Left renal cortex interstitium (tissue), 4 donors: ENCODE measurements around the gene ELOVL7. TPM values are rescaled to one million over a fixed set of nuclear protein-coding genes. Genes with fewer than 3 reads are reported as not detected.
A peak's percentile ranks its signal among the peaks of the same experiment; 100 is the strongest.
"Not testable (repeated sequence)": the region's sequence is repeated elsewhere in the genome, so short reads cannot be mapped to it uniquely, and the experiment has no call there.

ENCODE experiments used
- DNase-seq, 4 donors: peaks; one replicate each; pipeline ENCODE4 v3.0.0-alpha.2; 2013; ENCODE audit warnings: low read depth in 4 of 4, low spot score in 2 of 4, missing footprints in 1 of 4
- polyA plus RNA-seq, 4 donors: library from polyadenylated mRNA; unstranded; fragments of 120-200 nt; gene quantifications; one replicate each; pipeline ENCODE4 v1.2.1, GENCODE V29; 2013; ENCODE audit not compliant: insufficient read length in 4 of 4

ELOVL7 gene
- polyA plus RNA-seq: 10 to 100 TPM; 12.9 to 20.8 (median 17.0) TPM

- peak; percentile 23 to 59 (median 54) for DNase-seq
Observed at GRCh38 chr5:60843936-60844905, at the start of gene ELOVL7. Gene ELOVL7, minus strand, starts transcription at chr5:60844269. Its CDS starts 56,872 bp downstream, at chr5:60787397.

GRCh38 chr5:60893521-60893920 lies 49.5 kb upstream of the ELOVL7 start:
- no peak for DNase-seq

GRCh38 chr5:60891667-60892066 lies 47.6 kb upstream of the ELOVL7 start:
- no peak for DNase-seq

GRCh38 chr5:60888359-60889061 lies 44.4 kb upstream of the ELOVL7 start:
- DNase-seq: no peak

GRCh38 chr5:60887746-60888145 lies 43.7 kb upstream of the ELOVL7 start:
- no peak for DNase-seq

- no peak for DNase-seq
Observed at GRCh38 chr5:60887096-60887495, 43.0 kb upstream of the ELOVL7 start.

- no peak for DNase-seq
Observed at GRCh38 chr5:60886158-60886557, 42.1 kb upstream of the ELOVL7 start.

- DNase-seq: no peak
Observed at GRCh38 chr5:60883229-60883628, 39.2 kb upstream of the ELOVL7 start.

- no peak for DNase-seq
Observed at GRCh38 chr5:60872892-60873291, 28.8 kb upstream of the ELOVL7 start.

- no peak for DNase-seq
Observed at GRCh38 chr5:60870857-60871256, 26.8 kb upstream of the ELOVL7 start.

- DNase-seq: not testable (repeated sequence)
Observed at GRCh38 chr5:60860572-60860971, 16.5 kb upstream of the ELOVL7 start.

GRCh38 chr5:60856066-60856465 lies 12.0 kb upstream of the ELOVL7 start:
- DNase-seq: no peak

GRCh38 chr5:60852940-60853339 lies 8.9 kb upstream of the ELOVL7 start:
- no peak for DNase-seq

GRCh38 chr5:60852317-60852716 lies 8.2 kb upstream of the ELOVL7 start:
- no peak for DNase-seq

GRCh38 chr5:60851626-60852025 lies 7.6 kb upstream of the ELOVL7 start:
- no peak for DNase-seq

- no peak for DNase-seq
Observed at GRCh38 chr5:60846298-60846697, 2.2 kb upstream of the ELOVL7 start.

- DNase-seq: peak in 3 of 4 donors; percentile 7 to 25 (median 11)
Observed at GRCh38 chr5:60843386-60843935, 608 bp downstream of the ELOVL7 start.

GRCh38 chr5:60842871-60843385 lies 1.1 kb downstream of the ELOVL7 start:
- peak in 1 of 4 donors; percentile 36 for DNase-seq

- no peak for DNase-seq
Observed at GRCh38 chr5:60841361-60841760, 2.7 kb downstream of the ELOVL7 start.

GRCh38 chr5:60836131-60836530 lies 7.9 kb downstream of the ELOVL7 start:
- DNase-seq: no peak

GRCh38 chr5:60835554-60835953 lies 8.5 kb downstream of the ELOVL7 start:
- DNase-seq: no peak
